ENCODE results near the gene ACKR2.

GRCh38 chr3:42864321-42864950 lies 55.2 kb downstream of the ACKR2 start:
- TF ChIP-seq, protein P1, sequence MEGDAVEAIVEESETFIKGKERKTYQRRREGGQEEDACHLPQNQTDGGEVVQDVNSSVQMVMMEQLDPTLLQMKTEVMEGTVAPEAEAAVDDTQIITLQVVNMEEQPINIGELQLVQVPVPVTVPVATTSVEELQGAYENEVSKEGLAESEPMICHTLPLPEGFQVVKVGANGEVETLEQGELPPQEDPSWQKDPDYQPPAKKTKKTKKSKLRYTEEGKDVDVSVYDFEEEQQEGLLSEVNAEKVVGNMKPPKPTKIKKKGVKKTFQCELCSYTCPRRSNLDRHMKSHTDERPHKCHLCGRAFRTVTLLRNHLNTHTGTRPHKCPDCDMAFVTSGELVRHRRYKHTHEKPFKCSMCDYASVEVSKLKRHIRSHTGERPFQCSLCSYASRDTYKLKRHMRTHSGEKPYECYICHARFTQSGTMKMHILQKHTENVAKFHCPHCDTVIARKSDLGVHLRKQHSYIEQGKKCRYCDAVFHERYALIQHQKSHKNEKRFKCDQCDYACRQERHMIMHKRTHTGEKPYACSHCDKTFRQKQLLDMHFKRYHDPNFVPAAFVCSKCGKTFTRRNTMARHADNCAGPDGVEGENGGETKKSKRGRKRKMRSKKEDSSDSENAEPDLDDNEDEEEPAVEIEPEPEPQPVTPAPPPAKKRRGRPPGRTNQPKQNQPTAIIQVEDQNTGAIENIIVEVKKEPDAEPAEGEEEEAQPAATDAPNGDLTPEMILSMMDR (IDR thresholded peaks at IDR 0.05): no peak
- no peak for TF ChIP-seq MLX (CRISPR knock-in tag; IDR thresholded peaks at IDR 0.05)
- no peak for TF ChIP-seq USF1 (CRISPR knock-in tag; IDR thresholded peaks at IDR 0.05)
